GM06990 (cell line): ENCODE data around the gene AVPR2.
A peak's percentile ranks its signal among the peaks of the same experiment; 100 is the strongest.

Experiments
- DNase-seq: peaks from one replicate; pipeline ENCODE4 v3.0.0-alpha.2; 2011; ENCODE audit not compliant: insufficient read length; ENCODE audit errors: extremely low read depth
- H3K27me3 ChIP-seq: replicated peaks from 2 replicates; pipeline ENCODE4 v1.6.0; 2011; ENCODE audit warnings: low read length; ENCODE audit not compliant: control insufficient read depth, insufficient read depth
- H3K36me3 ChIP-seq: 2 replicates; pipeline ENCODE4 v1.5.1; 2011; ENCODE audit warnings: low read length; ENCODE audit not compliant: control insufficient read depth, insufficient read depth
- H3K4me3 ChIP-seq: replicated peaks from 2 replicates; pipeline ENCODE4 v1.5.1; 2011; ENCODE audit warnings: low read depth, mild to moderate bottlenecking, control low read depth, low read length
- TF ChIP-seq, protein P1 (sequence below): IDR thresholded peaks from 2 replicates; pipeline ENCODE4 v1.5.1; 2011; ENCODE audit warnings: low read length, control low read depth, mild to moderate bottlenecking, inconsistent platforms; ENCODE audit not compliant: insufficient read depth, poor library complexity, severe bottlenecking

AVPR2 gene

GRCh38 chrX:153926552-153926857 lies 22.0 kb downstream of the AVPR2 start:
- peaks cover 2% of the 10 kb centered on the region for H3K36me3 ChIP-seq
- H3K27me3 ChIP-seq = no peaks in the 10 kb centered on the region
- no peak for DNase-seq
- TF ChIP-seq, protein P1, sequence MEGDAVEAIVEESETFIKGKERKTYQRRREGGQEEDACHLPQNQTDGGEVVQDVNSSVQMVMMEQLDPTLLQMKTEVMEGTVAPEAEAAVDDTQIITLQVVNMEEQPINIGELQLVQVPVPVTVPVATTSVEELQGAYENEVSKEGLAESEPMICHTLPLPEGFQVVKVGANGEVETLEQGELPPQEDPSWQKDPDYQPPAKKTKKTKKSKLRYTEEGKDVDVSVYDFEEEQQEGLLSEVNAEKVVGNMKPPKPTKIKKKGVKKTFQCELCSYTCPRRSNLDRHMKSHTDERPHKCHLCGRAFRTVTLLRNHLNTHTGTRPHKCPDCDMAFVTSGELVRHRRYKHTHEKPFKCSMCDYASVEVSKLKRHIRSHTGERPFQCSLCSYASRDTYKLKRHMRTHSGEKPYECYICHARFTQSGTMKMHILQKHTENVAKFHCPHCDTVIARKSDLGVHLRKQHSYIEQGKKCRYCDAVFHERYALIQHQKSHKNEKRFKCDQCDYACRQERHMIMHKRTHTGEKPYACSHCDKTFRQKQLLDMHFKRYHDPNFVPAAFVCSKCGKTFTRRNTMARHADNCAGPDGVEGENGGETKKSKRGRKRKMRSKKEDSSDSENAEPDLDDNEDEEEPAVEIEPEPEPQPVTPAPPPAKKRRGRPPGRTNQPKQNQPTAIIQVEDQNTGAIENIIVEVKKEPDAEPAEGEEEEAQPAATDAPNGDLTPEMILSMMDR = no peak
- H3K4me3 ChIP-seq = peak overlapping the region; percentile 79

- peak; percentile 84 for DNase-seq
- no peaks in the 10 kb centered on the region for H3K27me3 ChIP-seq
- peaks cover 4% of the 10 kb centered on the region for H3K36me3 ChIP-seq
- TF ChIP-seq, protein P1 = peak; percentile 6
- H3K4me3 ChIP-seq = peak overlapping the region; percentile 79
These were observed 22.6 kb downstream of the AVPR2 start for GRCh38 chrX:153926858-153927671.

DNA sequence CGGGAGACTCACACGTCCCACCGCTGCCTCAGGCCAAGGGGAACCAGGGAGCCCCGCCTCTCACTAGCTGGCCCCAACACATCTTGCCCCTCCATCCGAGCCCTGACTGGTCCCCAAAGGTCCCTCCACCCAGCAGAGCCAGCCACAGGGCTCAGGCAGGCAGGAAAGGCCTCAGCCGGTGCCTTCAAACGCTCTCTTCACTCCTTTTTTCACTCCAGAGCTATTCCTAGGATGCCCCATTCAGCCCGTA lies 23.1 kb downstream of the AVPR2 start:
- no peak for DNase-seq
- Histone ChIP-seq H3K27me3 (no peaks in the 10 kb centered on the region), H3K36me3 (peaks cover 4% of the 10 kb centered on the region), H3K4me3 (peak overlapping the region; percentile 79)
- TF ChIP-seq, protein P1 = no peak

DNA sequence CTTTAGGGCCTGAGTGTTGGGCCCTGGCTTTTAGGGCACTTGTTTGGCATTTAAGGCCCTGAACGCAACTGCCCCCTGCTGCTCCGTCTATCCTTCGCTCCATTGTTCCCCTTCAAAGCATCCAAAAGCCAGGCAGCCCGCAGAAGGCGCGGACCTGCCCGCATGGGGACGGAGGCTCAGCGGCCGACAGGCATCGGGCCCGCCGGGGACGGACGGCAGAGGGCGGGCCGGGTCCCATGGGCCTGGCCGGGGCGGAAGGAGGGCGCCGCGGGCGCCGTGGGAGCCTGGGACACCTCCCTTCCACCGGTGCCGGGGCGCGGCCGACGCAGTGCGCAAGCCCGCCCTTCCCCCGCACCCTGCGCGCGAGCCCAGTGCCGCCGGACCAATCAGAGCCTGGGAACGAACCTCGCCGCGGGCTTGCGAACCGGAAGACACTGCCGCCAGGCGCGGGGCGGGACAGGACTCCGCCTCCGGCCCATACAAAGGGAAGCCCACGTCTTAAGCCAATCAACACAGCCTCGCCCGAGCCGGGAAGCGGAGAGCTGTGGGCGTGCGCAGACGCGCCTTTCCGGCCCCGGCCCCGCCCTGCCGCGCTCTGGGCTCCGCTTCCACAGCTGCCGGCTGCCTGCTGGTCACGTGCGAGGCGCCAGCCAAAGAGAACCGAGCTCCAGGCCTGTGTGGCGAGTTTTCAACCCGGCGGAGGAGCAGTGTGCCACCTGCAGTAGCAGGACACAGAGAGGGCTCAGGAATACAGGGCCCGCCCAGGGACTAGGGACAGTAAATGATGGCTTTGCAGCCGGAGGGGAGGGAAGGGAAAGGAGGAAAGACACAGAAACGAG lies 23.7 kb downstream of the AVPR2 start:
- TF ChIP-seq, protein P1 = peak; percentile 17
- Histone ChIP-seq H3K27me3 (no peaks in the 10 kb centered on the region), H3K36me3 (peaks cover 4% of the 10 kb centered on the region), H3K4me3 (peak overlapping the region; percentile 79)
- DNase-seq = peak; percentile 100

DNA sequence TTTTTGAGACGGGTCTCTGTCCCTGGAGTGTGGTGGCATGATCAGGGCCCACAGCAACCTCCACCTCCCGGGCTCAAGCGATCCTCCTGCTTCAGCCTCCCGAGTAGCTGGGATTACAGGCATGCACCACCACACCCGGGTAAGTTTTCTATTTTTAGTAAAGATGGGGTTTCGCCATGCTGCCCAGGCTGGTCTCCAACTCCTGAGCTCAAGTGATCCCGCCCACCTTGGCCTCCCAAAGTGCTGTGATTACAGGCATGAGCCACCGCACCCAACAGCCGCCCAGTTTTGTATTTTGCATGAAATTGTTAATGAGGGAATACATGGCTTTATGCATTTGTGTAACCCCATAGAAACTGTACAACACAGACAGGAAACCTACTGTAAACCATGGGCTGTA lies 24.4 kb downstream of the AVPR2 start:
- Histone ChIP-seq H3K36me3 (peaks cover 4% of the 10 kb centered on the region), H3K4me3 (peak overlapping the region; percentile 53), H3K27me3 (no peaks in the 10 kb centered on the region)
- no peak for DNase-seq
- TF ChIP-seq, protein P1 = no peak
